GM19463 (cell line): ENCODE measurements around the gene PKD1L1.

Source experiments
- ATAC-seq: cut with Tn5 transposase; IDR thresholded peaks from one replicate; pipeline ENCODE4 v1.9.1; 2021; ENCODE audit warnings: mild to moderate bottlenecking, moderate library complexity; ENCODE audit not compliant: unreplicated experiment

PKD1L1 gene

GRCh38 chr7:47743965-47744591 is 204.2 kb downstream of the PKD1L1 start:
- ATAC-seq = no peak

DNA sequence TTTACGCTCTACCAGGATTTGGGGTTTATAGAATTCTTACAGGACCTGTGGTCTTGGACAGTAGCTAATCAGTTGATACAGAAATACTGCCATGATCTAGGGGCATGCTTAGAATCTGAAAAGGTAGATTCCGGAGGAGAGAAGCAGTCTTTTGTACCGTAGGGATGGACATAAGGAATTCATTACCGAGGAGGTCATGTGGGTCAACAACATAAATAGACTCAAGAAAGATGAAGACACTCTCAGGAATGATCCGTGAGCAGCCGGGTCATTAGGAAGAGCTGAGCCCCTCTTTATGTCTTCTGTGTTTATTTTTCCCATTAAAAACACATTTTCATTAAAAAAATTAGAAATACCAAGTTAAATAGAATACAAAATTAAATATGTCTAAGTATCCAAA is 206.3 kb downstream of the PKD1L1 start:
- no peak for ATAC-seq

DNA sequence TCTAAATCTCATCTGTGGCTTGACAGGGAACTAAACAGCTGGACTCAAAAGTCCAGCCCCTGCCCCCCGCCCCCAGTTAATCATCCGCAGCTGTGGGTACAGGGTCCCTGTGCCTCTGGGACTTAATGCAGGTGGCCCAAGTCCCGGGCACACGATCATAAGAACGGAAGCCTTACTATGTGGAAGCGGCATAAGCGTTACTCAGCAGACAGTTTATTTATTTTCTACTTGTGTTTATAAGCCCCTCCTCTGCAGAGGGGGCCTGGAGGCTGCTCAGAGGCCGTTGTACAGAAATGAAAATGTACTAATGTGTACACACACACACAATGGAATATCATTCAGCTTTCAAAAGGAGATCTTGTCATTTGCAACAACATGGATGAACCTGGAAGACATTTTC is 208.4 kb downstream of the PKD1L1 start:
- ATAC-seq = no peak

DNA sequence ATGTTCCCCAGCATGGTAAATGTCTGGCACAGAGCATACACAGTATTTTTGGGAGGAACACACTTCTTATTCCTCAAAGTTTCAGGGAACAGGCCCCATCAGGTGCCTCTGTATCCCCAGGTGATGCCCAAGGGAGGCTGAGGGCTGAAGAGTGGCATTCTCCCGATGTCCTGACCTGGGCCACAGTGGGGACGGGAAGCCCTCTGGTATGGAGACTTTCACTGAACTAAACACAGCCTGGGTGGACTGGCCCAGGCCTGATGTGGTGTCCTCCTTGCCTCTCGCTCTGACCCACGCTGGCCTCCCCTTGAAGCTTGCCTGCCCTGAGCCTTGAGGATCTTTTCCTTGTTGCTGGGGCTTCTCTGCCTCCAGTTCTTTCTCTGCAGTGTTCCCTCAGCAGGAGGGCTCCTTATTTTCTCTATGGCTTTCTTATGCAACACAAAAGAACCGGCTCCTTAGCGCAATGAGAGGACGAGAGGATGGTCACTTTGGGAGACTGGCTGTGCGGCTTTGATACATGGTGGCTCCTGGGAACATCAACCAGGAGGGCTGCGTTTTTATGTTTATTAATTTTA is 208.9 kb downstream of the PKD1L1 start:
- no peak for ATAC-seq

DNA sequence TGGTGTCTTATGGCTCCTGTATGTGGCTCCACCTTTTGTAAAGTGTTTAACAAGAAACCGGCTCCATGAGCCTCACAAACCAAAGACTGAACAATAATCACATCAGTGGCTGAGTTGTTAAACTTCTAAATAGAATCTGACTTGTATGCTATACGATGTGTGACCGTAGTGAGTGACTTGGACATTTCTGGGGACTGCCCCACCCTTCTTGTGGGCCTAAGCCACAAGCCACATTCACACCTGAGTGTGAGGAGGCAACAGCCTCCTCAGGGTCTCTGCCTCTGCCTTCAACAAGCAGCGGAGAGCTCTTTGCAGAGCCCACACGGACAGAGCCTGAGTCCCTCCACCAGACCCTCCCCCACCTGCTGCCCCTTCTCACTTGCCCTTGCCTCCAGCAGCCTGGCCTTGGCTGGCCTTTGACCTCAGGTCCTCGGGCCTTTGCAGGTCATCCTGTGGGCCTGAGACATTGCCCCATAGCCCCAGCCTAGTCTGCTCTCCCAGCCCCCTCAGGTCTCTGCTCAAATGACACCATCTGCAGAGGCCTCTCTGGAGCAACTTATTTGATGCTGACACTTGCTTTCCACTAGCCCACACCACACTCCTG is 209.6 kb downstream of the PKD1L1 start:
- peak; percentile 65 for ATAC-seq

GRCh38 chr7:47737601-47738000 is 210.7 kb downstream of the PKD1L1 start:
- ATAC-seq = no peak

DNA sequence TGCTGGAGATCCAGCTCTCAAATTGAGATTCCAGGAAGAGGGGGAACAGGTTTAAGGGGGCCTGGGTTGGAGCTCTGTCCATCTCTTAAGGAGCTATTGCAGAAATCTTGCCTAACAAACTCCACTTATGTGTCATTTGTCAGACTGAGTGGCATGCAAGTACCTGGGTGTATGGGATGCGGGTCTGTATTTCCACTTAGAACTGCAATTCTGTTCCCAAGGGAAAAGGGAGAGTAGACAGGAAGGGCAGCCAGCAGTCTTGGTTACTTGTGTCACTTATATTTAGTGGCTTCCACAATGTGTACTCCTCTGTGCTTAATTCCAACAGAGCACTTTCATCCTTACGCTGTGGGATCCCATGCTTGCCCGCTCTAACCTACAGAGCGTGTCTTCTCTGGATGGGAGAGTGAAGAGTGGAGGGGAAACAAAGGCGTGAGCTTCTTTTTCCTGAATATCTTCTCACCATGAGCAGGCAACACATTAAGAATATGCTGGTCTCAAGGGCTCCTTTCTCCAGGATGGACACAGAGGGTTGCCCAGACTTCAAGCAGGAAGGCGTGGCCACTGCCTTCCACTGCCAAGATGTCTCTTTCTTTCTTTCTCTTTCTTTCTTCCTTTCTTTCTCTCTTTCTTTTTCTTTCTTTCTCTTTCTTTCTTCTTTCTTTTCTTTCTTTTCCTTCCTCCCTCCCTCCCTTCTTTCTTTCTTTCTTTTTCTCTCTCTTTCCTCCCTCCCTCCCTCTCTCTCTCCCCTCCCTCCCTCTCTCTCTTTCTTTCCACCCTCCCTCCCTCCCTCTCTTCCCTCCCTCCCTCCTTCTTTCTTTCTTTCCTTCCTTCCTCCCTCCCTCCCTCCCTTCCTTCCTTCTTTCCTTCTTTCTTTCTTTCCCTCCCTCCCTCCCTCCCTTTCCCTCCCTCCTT is 212.6 kb downstream of the PKD1L1 start:
- no peak for ATAC-seq

DNA sequence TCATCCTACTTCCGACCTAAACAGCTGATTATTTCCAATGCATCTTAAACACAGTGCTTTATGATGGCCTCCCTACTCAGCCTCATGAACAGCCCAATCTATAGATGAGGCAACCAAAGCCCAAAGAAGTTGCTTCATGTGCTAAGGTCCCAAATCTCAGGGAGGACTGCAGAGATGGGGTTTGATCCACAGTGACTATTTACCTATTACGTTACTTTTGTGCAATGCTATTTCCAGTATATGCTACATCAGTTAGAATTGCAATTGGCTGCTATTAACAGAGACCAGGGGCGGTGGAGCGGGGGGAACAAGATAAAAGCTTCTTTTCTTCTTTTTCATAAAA is 213.3 kb downstream of the PKD1L1 start:
- ATAC-seq = no peak

DNA sequence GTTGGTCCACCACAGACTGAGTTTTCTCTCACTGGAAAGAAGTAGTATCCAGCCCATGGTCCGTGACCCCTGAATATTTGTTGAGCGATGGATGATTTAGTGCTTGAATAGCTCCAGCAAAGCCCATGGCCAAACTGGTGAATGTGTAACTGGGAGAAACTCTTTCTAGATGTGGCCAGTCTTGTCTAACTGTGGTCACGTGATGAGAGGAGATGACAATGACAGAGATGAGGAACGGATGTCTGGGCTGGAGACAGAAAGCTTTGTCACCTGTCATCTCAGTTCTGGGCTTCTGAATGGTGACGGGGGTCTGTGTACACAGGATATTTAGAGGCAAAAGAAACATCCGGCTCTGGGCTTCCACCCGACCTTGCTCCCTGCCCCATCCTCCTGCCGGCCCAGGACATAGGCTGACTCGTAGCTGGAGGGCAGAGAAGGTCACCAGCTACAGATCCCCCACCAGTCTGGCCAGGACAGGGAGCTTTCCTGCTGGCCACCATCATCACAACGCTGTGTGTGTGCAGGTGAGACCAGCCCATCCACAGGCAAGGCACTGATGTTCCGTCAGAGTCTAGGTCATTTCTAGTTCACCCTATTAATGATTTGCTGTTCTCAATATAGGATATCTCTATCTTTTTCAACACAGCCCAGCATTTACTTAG is 213.8 kb downstream of the PKD1L1 start:
- ATAC-seq = no peak

DNA sequence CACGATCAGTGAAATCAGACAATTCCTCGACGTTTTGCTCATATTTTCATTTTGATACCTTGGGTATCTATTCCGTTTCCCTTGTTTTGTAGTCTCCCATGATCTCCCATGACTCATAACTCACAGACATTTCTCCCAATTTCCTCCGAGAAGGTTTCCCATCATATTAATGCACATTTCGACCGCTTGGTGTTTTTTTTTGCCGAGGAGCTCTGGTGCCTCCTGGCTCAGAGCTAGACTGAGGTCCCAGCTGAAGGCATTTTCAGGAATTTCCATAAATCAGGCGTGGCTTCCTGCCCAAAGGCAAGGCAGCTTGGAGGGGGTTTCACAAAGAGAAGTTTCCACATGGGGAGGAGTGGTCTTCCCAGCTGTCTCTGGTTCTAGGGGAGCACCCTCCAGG is 218.1 kb downstream of the PKD1L1 start:
- no peak for ATAC-seq

- no peak for ATAC-seq
Observed at GRCh38 chr7:47726047-47726726, 222.1 kb downstream of the PKD1L1 start.

DNA sequence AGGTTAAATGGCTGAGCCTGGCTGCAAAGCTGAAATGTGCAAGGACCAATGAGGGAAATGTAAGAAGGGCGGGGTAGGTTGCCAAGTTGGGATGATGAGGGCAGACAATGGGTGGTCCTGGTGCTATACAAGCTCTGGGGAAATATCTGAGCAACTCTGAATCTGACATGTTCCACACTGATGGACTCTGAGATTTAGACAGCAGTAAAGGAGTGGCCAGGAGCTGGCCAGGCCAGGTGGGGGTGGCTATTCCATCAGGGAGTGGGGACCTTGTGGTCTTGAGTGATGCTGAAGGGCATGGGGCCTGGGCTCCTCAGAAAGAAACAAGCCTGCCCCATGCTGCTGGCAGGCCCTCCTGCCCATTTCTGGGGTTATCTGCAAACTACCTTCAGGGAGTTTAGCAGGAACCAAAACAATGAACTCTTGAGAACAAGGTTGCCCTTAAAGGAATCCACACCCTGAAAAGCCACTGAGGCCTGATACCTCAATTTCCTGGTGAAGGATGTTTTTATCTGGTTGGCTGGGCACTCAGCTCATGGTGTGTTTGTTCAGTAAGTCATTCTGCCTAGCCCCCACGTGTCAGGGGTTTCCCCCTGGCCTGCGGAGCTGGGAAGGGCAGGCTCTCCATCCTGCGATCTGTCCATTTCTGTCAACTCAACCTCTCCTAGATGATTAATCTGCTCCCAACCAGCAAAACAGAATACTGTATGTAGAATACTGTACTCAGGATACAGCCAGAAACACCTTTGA is 223.1 kb downstream of the PKD1L1 start:
- no peak for ATAC-seq
